ENCODE data around the gene NBPF12.
"Not testable (repeated sequence)": the region's sequence is repeated elsewhere in the genome, so short reads cannot be mapped to it uniquely, and the experiment has no call there.

Gene NBPF12

GRCh38 chr1:146938242-146938902 is at the start of gene NBPF12 (continued):
- TF ChIP-seq ZFHX2 (tag by site-specific recombination; conservative IDR thresholded peaks at IDR 0.05) (peak; percentile 33), ZXDB (tag by site-specific recombination; IDR thresholded peaks at IDR 0.05) (peak; percentile 85), ZSCAN30 (tag by site-specific recombination; IDR thresholded peaks at IDR 0.05) (peak; percentile 72; the same call in 1 of the 2 replicates), ZFP37 (tag by site-specific recombination; IDR thresholded peaks at IDR 0.05) (peak; percentile 67), ZNF2 (tag by site-specific recombination; IDR thresholded peaks at IDR 0.05) (peak; percentile 75; the same call in 1 of the 2 replicates), KLF17 (tag by site-specific recombination; IDR thresholded peaks at IDR 0.05) (0 out of 2 replicates have a peak, but pooled peaks have one; percentile 64), ZNF146 (tag by site-specific recombination; IDR thresholded peaks at IDR 0.05) (0 out of 2 replicates have a peak, but pooled peaks have one; percentile 23), PATZ1 (tag by site-specific recombination; IDR thresholded peaks at IDR 0.05) (peak; percentile 36; the same call in 1 of the 2 replicates), KLF1 (tag by site-specific recombination; IDR thresholded peaks at IDR 0.05) (peak; percentile 43; the same call in 1 of the 2 replicates), KLF10 (tag by site-specific recombination; IDR thresholded peaks at IDR 0.05) (peak; percentile 92), PRDM1 (tag by site-specific recombination; IDR thresholded peaks at IDR 0.05) (peak; percentile 51; the same call in 1 of the 2 replicates), ZIC2 (tag by site-specific recombination; IDR thresholded peaks at IDR 0.05) (peak; percentile 50)

GRCh38 chr1:146891355-146891754 is 46.8 kb upstream of the NBPF12 start:
- POLR2A ChIA-PET: not testable (repeated sequence)

GRCh38 chr1:146892331-146892730 is 45.8 kb upstream of the NBPF12 start:
- H3K4me1 ChIP-seq (ENCODE audit: control insufficient read depth, insufficient read depth, low read length); H3K36me3 ChIP-seq (ENCODE audit: control insufficient read depth in 2 of 2, insufficient read depth in 1 of 2, low read length in 2 of 2); POLR2A ChIA-PET; CTCF ChIA-PET; H3K4me3 ChIP-seq (ENCODE audit: low read depth, low read length); H3K9me3 ChIP-seq (ENCODE audit: control insufficient read depth, insufficient read depth, low read depth, low read length); H3K27ac ChIP-seq (ENCODE audit: extremely low read depth, low read depth, low read length): not testable (repeated sequence)

More at GRCh38 chr1:146891355-146891754, 46.8 kb upstream of the NBPF12 start:
- H3K4me1 ChIP-seq (ENCODE audit: control insufficient read depth, insufficient read depth, low read length); H3K36me3 ChIP-seq (ENCODE audit: control insufficient read depth in 2 of 2, insufficient read depth in 1 of 2, low read length in 2 of 2); H3K27ac ChIP-seq (ENCODE audit: extremely low read depth, low read depth, low read length); H3K9me3 ChIP-seq (ENCODE audit: control insufficient read depth, insufficient read depth, low read depth, low read length); CTCF ChIA-PET; H3K4me3 ChIP-seq (ENCODE audit: low read depth, low read length): not testable (repeated sequence)

GRCh38 chr1:146907565-146908261 is 30.4 kb upstream of the NBPF12 start:
- H3K27ac ChIP-seq (ENCODE audit: extremely low read depth, low read depth, low read length); H3K4me1 ChIP-seq (ENCODE audit: control insufficient read depth, insufficient read depth, low read length); POLR2A ChIA-PET; CTCF ChIA-PET; H3K36me3 ChIP-seq (ENCODE audit: control insufficient read depth in 2 of 2, insufficient read depth in 1 of 2, low read length in 2 of 2); H3K9me3 ChIP-seq (ENCODE audit: control insufficient read depth, insufficient read depth, low read depth, low read length); H3K4me3 ChIP-seq (ENCODE audit: low read depth, low read length): not testable (repeated sequence)

GRCh38 chr1:146912975-146913374 is 25.1 kb upstream of the NBPF12 start:
- TF ChIP-seq CTCF (tag by site-specific recombination; IDR thresholded peaks at IDR 0.05): 0 out of 2 replicates have a peak, but pooled peaks have one; percentile 9
- CTCF ChIA-PET; H3K4me3 ChIP-seq (ENCODE audit: low read depth, low read length); H3K4me1 ChIP-seq (ENCODE audit: control insufficient read depth, insufficient read depth, low read length); H3K9me3 ChIP-seq (ENCODE audit: control insufficient read depth, insufficient read depth, low read depth, low read length); H3K36me3 ChIP-seq (ENCODE audit: control insufficient read depth in 2 of 2, insufficient read depth in 1 of 2, low read length in 2 of 2); POLR2A ChIA-PET; H3K27ac ChIP-seq (ENCODE audit: extremely low read depth, low read depth, low read length): not testable (repeated sequence)

GRCh38 chr1:146920811-146921210 is 17.3 kb upstream of the NBPF12 start:
- H3K4me3 ChIP-seq (ENCODE audit: low read depth, low read length); H3K36me3 ChIP-seq (ENCODE audit: control insufficient read depth in 2 of 2, insufficient read depth in 1 of 2, low read length in 2 of 2); H3K27ac ChIP-seq (ENCODE audit: extremely low read depth, low read depth, low read length); CTCF ChIA-PET; H3K9me3 ChIP-seq (ENCODE audit: control insufficient read depth, insufficient read depth, low read depth, low read length); H3K4me1 ChIP-seq (ENCODE audit: control insufficient read depth, insufficient read depth, low read length); POLR2A ChIA-PET: not testable (repeated sequence)

GRCh38 chr1:146922614-146923013 is 15.5 kb upstream of the NBPF12 start:
- H3K36me3 ChIP-seq (ENCODE audit: control insufficient read depth in 2 of 2, insufficient read depth in 1 of 2, low read length in 2 of 2); H3K4me3 ChIP-seq (ENCODE audit: low read depth, low read length); H3K27ac ChIP-seq (ENCODE audit: extremely low read depth, low read depth, low read length); POLR2A ChIA-PET; H3K4me1 ChIP-seq (ENCODE audit: control insufficient read depth, insufficient read depth, low read length); H3K9me3 ChIP-seq (ENCODE audit: control insufficient read depth, insufficient read depth, low read depth, low read length); CTCF ChIA-PET: not testable (repeated sequence)

All from HEK293 (cell line).